Adrenal gland (tissue), 12 donors: ENCODE results near the gene CAPN5. TPM values are rescaled to one million over a fixed set of nuclear protein-coding genes. Genes with fewer than 3 reads are reported as not detected.

Experiments used
- DNase-seq, 7 donors: peaks; one replicate each; pipeline ENCODE4 v3.0.0-alpha.2; 2019 to 2020
- H3K27ac ChIP-seq, 5 donors: fragments of 200-600 bp; sonication (generic) in 4 of 5; 1 replicate in 3 of 5; 2 replicates in 2 of 5; pipeline versions ENCODE4 v1.5.1 to v1.8.0; 2016 to 2020; ENCODE audit warnings: mild to moderate bottlenecking in 1 of 5
- H3K27me3 ChIP-seq: fragments of 200-600 bp; 2 replicates; pipeline ENCODE4 v1.8.0; 2021
- H3K36me3 ChIP-seq, 2 donors: fragments of 200-600 bp; replicated peaks in 1 of 2; 1 replicate in 1 of 2; 2 replicates in 1 of 2; pipeline versions ENCODE4 v1.5.1 to v1.8.0; 2018 to 2022
- H3K4me1 ChIP-seq, 2 donors: fragments of 200-600 bp; replicated peaks in 1 of 2; 1 replicate in 1 of 2; 2 replicates in 1 of 2; pipeline versions ENCODE4 v1.5.1 to v1.8.0; 2018 to 2021
- H3K4me3 ChIP-seq, 4 donors: fragments of 200-600 bp; sonication (generic) in 3 of 4; one replicate each; pipeline ENCODE4 v1.5.1; 2016 to 2018
- H3K9me3 ChIP-seq, 3 donors: fragments of 200-600 bp; sonication (generic) in 1 of 3; replicated peaks in 1 of 3; 1 replicate in 2 of 3; 2 replicates in 1 of 3; pipeline versions ENCODE4 v1.5.1 to v1.8.0; 2016 to 2021
- POLR2A ChIP-seq, 2 donors: fragments of 450-650 bp; IDR thresholded peaks; one replicate each; pipeline ENCODE4 v1.6.1; 2017; ENCODE audit warnings: antibody characterized with exemption in 2 of 2, mild to moderate bottlenecking in 2 of 2, moderate library complexity in 1 of 2
- WGBS, 4 donors: extraction: QIAGEN DNeasy Blood & Tissue Kit in 2 of 4; methylation state at CpG; one replicate each; pipeline versions ENCODE4 v1.1.5 to v1.1.7; 2013 to 2017; 5-methylcytosine and 5-hydroxymethylcytosine counted together
- intact Hi-C, 2 donors: fragments of 100-400 bp; cut with DNase I; formaldehyde crosslinking; loops; one replicate each; pipeline versions ENCODE4 v1.14.1 to v1.15.0; 2022 to 2023
- polyA plus RNA-seq, 3 donors: library from polyadenylated mRNA; stranded (reverse); fragments of 200-250 nt in 2 of 3; fragments of 350-450 nt in 1 of 3; fragmentation: Illumina TruSeq in 1 of 3; extraction: RNeasy Lipid Tissue Mini Kit (QIAGEN cat#74804) in 1 of 3; gene quantifications; one replicate each; pipeline ENCODE4 v1.2.3, GENCODE V29; 2013 to 2014
- total RNA-seq, 9 donors: library from RNA; depleted of rRNA in 4 of 9; stranded (reverse); fragments of >200 nt in 4 of 9; fragments of 120-200 nt in 1 of 9; fragmentation: NEBNext Ultra II Directional in 1 of 9; extraction: Animal tissue kit (Norgen Biotek cat#: 25700) in 1 of 9; gene quantifications; one replicate each; pipeline versions ENCODE4 v1.1.0 to v1.2.4, GENCODE V29; 2013 to 2023
- TF ChIP-seq, protein P1 (sequence below), 6 experiments: fragments of 450-650 bp in 4 of 6; fragments of 200-600 bp in 2 of 6; sonication (generic) in 1 of 6; IDR thresholded peaks; 1 replicate in 5 of 6; 2 replicates in 1 of 6; pipeline versions ENCODE4 v1.5.1 to v1.8.0; 2016 to 2021; ENCODE audit warnings: antibody characterized with exemption in 6 of 6, mild to moderate bottlenecking in 2 of 6, moderate library complexity in 1 of 6
- donor health status: healthy with polysubstance abuse.
- donor health status: Bipolar disorder and iron deficiency.
- donor health status: DM: yes; HTN: yes; CAD: no.
- donor health status: DM: no; HTN: no; CAD: no.
- donor health status: DM: no; HTN: no; CAD: no.
- donor health status: DM: yes; HTN: yes; CAD: no.

CAPN5 gene
- total and polyA plus RNA-seq, 12 donors = 5.6 to 29.6 (median 18.4) TPM

DNA sequence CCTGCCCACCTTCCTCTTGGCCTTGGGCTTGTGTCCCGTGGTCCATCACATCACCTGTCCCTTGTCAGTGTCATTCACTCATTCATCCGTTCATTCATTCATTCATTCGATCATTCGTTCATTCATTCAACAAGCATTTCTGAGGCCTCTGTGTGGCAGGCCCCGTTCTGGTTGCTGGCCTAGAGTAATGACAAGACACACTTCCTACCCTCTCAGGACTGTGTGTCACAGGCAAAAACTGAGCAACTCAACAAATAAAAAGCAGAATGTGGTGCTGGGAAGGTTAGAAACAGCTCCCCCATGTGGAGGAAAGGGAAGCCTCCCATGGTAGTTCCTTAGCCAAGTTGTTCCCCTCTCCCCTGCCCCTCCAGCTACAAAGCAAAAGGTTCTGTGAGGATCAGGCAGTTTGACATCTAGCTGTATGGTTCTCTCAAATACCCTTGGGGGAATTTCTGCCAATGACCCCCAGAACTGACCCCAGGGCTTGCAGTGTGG lies 34.3 kb downstream of the CAPN5 start:
- 79 to 88% (median 88%) methylated on average over 5 of the region's 5 CpGs for WGBS, 4 donors
- intact Hi-C loops = no loop called here
- H3K4me3 ChIP-seq = no peak overlapping the region
- TF ChIP-seq POLR2A (IDR thresholded peaks at IDR 0.05) = no peak
- TF ChIP-seq, protein P1, sequence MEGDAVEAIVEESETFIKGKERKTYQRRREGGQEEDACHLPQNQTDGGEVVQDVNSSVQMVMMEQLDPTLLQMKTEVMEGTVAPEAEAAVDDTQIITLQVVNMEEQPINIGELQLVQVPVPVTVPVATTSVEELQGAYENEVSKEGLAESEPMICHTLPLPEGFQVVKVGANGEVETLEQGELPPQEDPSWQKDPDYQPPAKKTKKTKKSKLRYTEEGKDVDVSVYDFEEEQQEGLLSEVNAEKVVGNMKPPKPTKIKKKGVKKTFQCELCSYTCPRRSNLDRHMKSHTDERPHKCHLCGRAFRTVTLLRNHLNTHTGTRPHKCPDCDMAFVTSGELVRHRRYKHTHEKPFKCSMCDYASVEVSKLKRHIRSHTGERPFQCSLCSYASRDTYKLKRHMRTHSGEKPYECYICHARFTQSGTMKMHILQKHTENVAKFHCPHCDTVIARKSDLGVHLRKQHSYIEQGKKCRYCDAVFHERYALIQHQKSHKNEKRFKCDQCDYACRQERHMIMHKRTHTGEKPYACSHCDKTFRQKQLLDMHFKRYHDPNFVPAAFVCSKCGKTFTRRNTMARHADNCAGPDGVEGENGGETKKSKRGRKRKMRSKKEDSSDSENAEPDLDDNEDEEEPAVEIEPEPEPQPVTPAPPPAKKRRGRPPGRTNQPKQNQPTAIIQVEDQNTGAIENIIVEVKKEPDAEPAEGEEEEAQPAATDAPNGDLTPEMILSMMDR (IDR thresholded peaks at IDR 0.05) = peak; percentile 19 to 44 (median 40)
- H3K27me3 ChIP-seq = no peaks in the 10 kb centered on the region
- no peak for DNase-seq
- H3K36me3 ChIP-seq = no peaks in the 10 kb centered on the region
- no peak overlapping the region for H3K27ac ChIP-seq
- H3K4me1 ChIP-seq = peaks cover 7 to 16% of the 10 kb centered on the region in 2 donors
- H3K9me3 ChIP-seq = no peaks in the 10 kb centered on the region

DNA sequence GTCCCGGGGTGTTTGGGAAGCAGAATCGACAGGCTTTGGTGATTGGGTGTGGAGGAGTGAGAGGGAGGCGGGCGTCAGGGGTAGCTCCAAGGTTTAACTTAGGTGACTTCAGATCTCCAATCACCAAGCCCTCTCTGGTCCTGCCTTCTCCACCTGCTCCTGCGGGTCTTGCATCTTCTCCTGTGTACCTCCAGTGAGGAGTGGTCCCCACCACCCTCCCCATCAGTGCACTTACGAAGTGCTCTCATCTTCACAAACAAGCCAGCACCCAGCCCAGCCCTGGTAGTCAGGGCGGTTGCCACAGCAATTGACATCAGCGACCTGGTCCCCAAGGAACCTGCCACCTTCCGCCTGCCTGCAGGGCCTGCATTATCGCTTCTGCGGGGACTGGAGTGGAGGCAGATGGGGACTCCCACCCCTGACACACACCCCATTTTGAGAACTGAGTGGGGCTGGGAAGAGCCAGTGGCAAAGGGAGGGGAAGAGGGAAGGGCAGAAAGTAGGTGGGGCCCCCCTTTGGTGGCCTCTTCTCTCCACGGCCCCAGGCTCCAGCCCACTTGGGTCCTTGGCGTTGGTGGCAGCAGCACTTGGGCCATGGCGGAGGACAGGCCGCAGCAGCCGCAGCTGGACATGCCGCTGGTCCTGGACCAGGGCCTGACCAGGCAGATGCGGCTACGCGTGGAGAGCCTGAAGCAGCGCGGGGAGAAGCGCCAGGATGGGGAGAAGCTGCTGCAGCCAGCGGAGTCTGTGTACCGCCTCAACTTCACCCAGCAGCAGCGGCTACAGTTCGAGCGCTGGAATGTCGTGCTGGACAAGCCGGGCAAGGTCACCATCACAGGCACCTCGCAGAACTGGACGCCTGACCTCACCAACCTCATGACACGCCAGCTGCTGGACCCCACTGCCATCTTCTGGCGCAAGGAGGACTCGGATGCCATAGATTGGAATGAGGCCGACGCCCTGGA lies 35.8 kb downstream of the CAPN5 start, which contains the start of gene OMP:
TSS of gene OMP (plus strand) at position 595 of the 965 bp plus-strand sequence. CDS start at position 595, 0 bp downstream.
- WGBS, 4 donors = 88 to 93% (median 91%) methylated on average over 22 to 37 of the region's 37 CpGs
- no peak within 1 kb of the TSS for H3K4me3 ChIP-seq
- H3K9me3 ChIP-seq = no peaks in the 10 kb centered on the region
- peaks cover 19 to 30% of the 10 kb centered on the region in 2 donors for H3K4me1 ChIP-seq
- intact Hi-C loops = no loop called here
- no peaks in the 10 kb centered on the region for H3K36me3 ChIP-seq
- H3K27ac ChIP-seq = no peak within 1 kb of the TSS
- H3K27me3 ChIP-seq = no peaks in the 10 kb centered on the region
- TF ChIP-seq POLR2A (IDR thresholded peaks at IDR 0.05) = no peak
- TF ChIP-seq, protein P1 (IDR thresholded peaks at IDR 0.05) = no peak
- no peak for DNase-seq

DNA sequence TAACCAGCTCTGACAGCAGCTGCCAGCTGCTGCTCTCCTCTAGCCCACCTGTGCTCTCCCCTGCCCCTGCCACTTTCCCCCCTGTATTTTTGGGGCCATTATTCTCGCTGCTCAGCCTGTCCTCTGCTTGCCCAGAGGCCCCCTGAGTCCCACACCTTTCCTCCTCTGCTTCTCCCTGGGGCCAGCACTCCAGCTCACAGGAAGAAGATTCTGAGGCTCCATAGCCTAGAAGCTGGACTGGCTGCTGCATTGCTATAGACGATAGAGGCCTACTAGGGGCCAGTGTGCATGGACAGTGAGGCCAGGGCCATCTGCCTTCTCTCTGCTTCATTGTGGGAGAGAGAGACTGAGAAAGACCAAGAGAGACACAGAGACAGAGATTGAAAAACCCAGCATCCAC lies 36.5 kb downstream of the CAPN5 start:
- 58 to 91% (median 89%) methylated on average over 2 of the region's 2 CpGs for WGBS, 4 donors
- H3K9me3 ChIP-seq = no peaks in the 10 kb centered on the region
- H3K27me3 ChIP-seq = no peaks in the 10 kb centered on the region
- H3K27ac ChIP-seq = no peak overlapping the region
- no peaks in the 10 kb centered on the region for H3K36me3 ChIP-seq
- H3K4me1 ChIP-seq = peaks cover 26 to 38% of the 10 kb centered on the region in 2 donors
- no peak overlapping the region for H3K4me3 ChIP-seq
- intact Hi-C loops = no loop called here
- DNase-seq = no peak
- no peak for TF ChIP-seq POLR2A (IDR thresholded peaks at IDR 0.05)
- TF ChIP-seq, protein P1 (IDR thresholded peaks at IDR 0.05) = no peak

DNA sequence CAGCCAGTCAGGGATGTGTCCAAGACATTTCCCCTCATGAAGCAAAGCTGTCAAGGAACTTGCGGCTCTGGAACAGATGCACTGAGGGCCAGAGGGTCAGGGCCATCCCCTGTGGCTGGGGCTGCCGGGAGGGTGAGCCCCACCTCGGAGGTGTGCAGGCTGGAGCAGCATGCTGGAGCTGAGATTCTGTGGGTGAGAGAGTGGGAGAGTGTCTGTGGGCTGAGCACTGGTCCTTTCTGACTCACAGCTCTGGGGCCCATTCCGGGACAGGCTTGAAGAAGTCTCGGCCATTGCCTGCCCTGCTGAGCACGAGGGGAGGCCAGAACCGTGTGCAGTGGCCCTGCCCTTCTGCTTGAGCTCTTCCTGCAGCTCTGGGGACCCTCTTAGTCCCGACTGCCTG lies 38.0 kb downstream of the CAPN5 start:
- 64 to 69% (median 68%) methylated on average over 4 to 8 of the region's 8 CpGs for WGBS, 4 donors
- no peaks in the 10 kb centered on the region for H3K36me3 ChIP-seq
- DNase-seq = no peak
- TF ChIP-seq, protein P1 (IDR thresholded peaks at IDR 0.05) = no peak
- TF ChIP-seq POLR2A (IDR thresholded peaks at IDR 0.05) = no peak
- intact Hi-C loops = no loop called here
- H3K27me3 ChIP-seq = no peaks in the 10 kb centered on the region
- no peak overlapping the region for H3K4me3 ChIP-seq
- no peaks in the 10 kb centered on the region for H3K9me3 ChIP-seq
- no peak overlapping the region for H3K27ac ChIP-seq
- H3K4me1 ChIP-seq = peaks cover 41 to 52% of the 10 kb centered on the region in 2 donors
